Measurements from ENCODE around the gene SLC16A2.
A peak's percentile ranks its signal among the peaks of the same experiment; 100 is the strongest.
"Not testable (repeated sequence)": the region's sequence is repeated elsewhere in the genome, so short reads cannot be mapped to it uniquely, and the experiment has no call there.

Gene SLC16A2

DNA sequence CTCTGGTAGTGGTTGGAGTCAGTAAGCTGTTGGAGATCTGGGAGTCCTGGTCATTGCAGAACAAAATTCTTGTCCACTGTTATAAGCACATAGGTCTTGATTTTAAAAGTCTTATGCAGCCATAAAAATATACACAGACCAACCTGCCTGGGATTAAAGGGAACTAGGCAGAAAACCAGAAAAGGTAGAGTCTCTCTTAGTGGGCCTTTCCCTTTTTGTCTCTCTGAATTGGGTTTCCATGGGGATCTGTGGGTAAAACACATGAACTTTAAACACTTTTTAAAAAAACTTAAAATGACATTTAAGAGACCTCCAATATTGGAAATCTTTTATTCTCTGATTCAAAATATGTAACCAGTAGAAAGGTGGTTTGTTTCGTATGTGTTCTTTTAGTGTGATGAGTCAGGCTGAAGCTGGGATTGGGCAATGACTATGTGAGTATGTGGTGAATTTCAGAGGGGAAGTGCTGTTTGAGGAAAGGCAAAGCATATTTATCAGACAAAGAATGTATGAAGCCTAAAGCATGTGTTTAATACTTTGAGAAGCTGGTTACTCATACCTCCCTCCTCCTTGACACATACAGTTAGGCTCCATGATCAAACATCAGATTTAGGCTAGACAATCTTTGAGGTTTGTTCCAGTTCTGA lies 29.6 kb downstream of the SLC16A2 start:
- no peak for TF ChIP-seq CTCF (IDR thresholded peaks at IDR 0.05; ENCODE audit: insufficient read depth, low read depth, low read length, missing control alignments)
- DNase-seq (ENCODE audit: low read depth), result peak; percentile 90
- H3K4me3 ChIP-seq (ENCODE audit: low read length), result no peak overlapping the region

DNA sequence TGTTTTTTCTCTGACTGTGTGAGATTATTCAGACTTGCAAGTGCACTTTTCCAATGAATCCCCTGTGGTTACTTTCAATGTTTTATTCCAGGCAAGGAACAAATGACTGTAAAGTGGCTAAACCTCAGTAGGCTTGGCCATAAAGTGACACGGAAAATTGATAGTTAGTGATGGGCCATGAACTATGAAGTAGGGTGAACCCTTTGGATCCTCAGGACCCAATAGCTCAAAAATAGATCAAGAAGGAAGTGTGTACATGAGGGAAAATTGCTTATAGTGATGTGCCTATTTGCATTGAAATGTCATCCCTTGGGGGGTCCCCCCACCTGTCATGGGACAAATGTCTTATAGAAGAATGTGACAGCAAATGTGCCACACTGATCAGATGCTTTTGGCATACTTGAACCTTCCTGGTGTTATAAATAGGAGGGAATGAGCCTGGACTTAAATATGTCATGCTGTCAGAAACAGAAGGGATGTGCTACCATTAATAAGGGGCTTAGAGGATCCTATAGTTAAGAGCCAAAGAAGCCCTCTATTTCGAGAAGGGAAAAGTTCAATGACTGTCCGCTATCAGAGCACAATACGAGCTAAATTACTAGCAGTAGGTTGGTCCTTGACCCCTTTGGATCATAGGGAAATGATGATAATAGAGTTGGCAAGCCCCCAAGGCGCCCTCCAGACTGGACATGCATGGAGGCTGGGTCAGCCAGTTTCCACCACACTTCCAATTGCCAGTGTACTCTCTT lies 30.3 kb downstream of the SLC16A2 start:
- DNase-seq (ENCODE audit: low read depth), result no peak
- H3K4me3 ChIP-seq (ENCODE audit: low read length), result no peak overlapping the region
- no peak for TF ChIP-seq CTCF (IDR thresholded peaks at IDR 0.05; ENCODE audit: insufficient read depth, low read depth, low read length, missing control alignments)

GRCh38 chrX:74452199-74452481 lies 30.8 kb downstream of the SLC16A2 start:
- no peak for TF ChIP-seq CTCF (IDR thresholded peaks at IDR 0.05; ENCODE audit: insufficient read depth, low read depth, low read length, missing control alignments)
- no peak for DNase-seq (ENCODE audit: low read depth)
- no peak overlapping the region for H3K4me3 ChIP-seq (ENCODE audit: low read length)

DNA sequence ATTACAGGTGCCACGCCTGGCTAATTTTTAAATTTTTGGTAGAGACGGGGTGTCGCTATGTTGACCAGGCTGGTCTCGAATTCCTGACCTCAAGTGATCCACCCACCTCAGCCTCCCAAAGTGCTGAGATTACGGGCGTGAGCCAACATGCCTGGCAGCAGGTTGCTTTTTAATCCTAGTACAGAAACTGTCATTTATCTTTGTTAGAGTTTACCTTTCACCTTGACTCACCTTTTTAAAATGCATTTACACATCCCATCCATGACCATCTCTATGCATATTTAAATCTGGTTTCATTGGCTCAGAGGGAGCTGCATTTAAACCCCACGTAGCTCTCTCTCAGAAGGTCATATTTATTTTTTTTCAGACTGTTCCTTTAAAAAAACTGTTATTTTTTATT lies 31.9 kb downstream of the SLC16A2 start:
- H3K4me3 ChIP-seq (ENCODE audit: low read length), result no peak overlapping the region
- no peak for TF ChIP-seq CTCF (IDR thresholded peaks at IDR 0.05; ENCODE audit: insufficient read depth, low read depth, low read length, missing control alignments)

GRCh38 chrX:74454233-74454632 lies 32.9 kb downstream of the SLC16A2 start:
- not testable (repeated sequence) for H3K4me3 ChIP-seq (ENCODE audit: low read length); DNase-seq (ENCODE audit: low read depth)

More for the DNA sequence above, 31.9 kb downstream of the SLC16A2 start:
- peak; percentile 77 for DNase-seq (ENCODE audit: low read depth)

GRCh38 chrX:74458736-74459135 lies 37.4 kb downstream of the SLC16A2 start:
- no peak overlapping the region for H3K4me3 ChIP-seq (ENCODE audit: low read length)
- TF ChIP-seq CTCF (IDR thresholded peaks at IDR 0.05; ENCODE audit: insufficient read depth, low read depth, low read length, missing control alignments), result no peak
- peak; percentile 58 for DNase-seq (ENCODE audit: low read depth)

GRCh38 chrX:74461384-74461783 lies 40.1 kb downstream of the SLC16A2 start:
- no peak overlapping the region for H3K4me3 ChIP-seq (ENCODE audit: low read length)
- no peak for TF ChIP-seq CTCF (IDR thresholded peaks at IDR 0.05; ENCODE audit: insufficient read depth, low read depth, low read length, missing control alignments)
- no peak for DNase-seq (ENCODE audit: low read depth)

All from epithelial cell of esophagus (primary cell).